ENCODE data around the gene REV1.

Gene REV1

DNA sequence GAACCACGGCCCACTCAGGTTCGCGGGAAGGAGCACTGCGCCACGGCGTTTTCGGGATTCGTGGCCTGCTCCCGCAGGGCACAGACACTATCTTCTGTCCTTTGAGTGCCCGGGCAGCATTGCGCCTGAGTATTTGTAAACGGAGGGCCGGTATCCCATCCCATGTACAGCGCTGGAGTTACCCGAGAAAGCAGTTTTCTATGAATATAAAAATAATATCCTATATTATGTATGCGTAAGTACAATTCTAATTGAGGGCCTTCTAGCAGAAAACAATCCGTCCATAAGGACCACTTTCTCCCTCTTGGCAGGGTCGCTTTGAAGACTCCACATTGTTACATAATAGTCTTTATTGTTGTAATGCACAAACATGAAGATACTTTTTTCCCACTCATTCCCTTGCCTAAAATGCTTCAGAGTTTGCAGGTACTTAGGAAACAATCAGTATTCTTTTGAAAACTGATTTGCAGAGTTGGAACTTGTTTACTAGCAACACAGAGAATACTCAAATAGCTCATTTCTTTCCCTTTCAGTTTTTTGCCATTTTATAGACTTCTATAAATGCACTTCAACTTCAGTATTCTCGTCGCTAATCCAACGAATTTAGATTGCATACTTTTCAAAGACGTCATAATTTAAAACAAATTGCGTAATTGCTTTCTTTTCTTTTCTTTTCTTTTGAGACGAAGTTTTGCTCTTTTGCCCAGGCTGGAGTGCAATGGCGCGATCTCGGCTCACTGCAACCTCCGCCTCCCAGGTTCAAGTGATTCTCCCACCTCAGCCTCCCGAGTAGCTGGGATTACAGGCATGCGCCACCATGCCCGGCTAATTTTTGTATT, 1.0 kb upstream of the REV1 start:
- Histone ChIP-seq H3F3A (ENCODE audit: insufficient read depth) (no peaks in the 10 kb centered on the region), H3K9me3 (ENCODE audit: insufficient read depth, low read length) (no peaks in the 10 kb centered on the region), H2AFZ (ENCODE audit: low read depth, low read length, severe bottlenecking) (peak overlapping the region; percentile 97)

GRCh38 chr2:99489063-99489760, 605 bp downstream of the REV1 start:
- H4K20me1 ChIP-seq (ENCODE audit: low read depth, low read length), result peaks cover 8% of the 10 kb centered on the region; the same call in 1 of the 2 replicates
- peaks cover 40% of the 10 kb centered on the region for H3K79me2 ChIP-seq (ENCODE audit: insufficient read depth, low read length)
- TF ChIP-seq, protein P1, sequence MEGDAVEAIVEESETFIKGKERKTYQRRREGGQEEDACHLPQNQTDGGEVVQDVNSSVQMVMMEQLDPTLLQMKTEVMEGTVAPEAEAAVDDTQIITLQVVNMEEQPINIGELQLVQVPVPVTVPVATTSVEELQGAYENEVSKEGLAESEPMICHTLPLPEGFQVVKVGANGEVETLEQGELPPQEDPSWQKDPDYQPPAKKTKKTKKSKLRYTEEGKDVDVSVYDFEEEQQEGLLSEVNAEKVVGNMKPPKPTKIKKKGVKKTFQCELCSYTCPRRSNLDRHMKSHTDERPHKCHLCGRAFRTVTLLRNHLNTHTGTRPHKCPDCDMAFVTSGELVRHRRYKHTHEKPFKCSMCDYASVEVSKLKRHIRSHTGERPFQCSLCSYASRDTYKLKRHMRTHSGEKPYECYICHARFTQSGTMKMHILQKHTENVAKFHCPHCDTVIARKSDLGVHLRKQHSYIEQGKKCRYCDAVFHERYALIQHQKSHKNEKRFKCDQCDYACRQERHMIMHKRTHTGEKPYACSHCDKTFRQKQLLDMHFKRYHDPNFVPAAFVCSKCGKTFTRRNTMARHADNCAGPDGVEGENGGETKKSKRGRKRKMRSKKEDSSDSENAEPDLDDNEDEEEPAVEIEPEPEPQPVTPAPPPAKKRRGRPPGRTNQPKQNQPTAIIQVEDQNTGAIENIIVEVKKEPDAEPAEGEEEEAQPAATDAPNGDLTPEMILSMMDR (IDR thresholded peaks at IDR 0.05; ENCODE audit: insufficient read depth, low read length, poor library complexity, severe bottlenecking), result no peak
- TF ChIP-seq EZH2phosphoT487 (conservative IDR thresholded peaks at IDR 0.05; ENCODE audit: low read length), result no peak
- H2AFZ ChIP-seq (ENCODE audit: low read depth, low read length, severe bottlenecking), result peak overlapping the region; percentile 47
- H3K4me2 ChIP-seq (ENCODE audit: low read depth, low read length, poor library complexity, severe bottlenecking), result peak overlapping the region; percentile 72
- H3K9me2 ChIP-seq (replicated peaks; ENCODE audit: insufficient read depth, low read length), result no peaks in the 10 kb centered on the region
- peaks cover 9% of the 10 kb centered on the region; the same call in 1 of the 2 replicates for H3F3A ChIP-seq (ENCODE audit: insufficient read depth)
- peak overlapping the region; percentile 64 for H3K27ac ChIP-seq (ENCODE audit: low read depth, low read length)
- H3K27me3 ChIP-seq (ENCODE audit: low read length), result no peaks in the 10 kb centered on the region
- H3K36me3 ChIP-seq (ENCODE audit: low read length), result no peaks in the 10 kb centered on the region
- H3K9ac ChIP-seq (ENCODE audit: low read length), result peak overlapping the region; percentile 82
- peak overlapping the region; percentile 59 for H3K4me3 ChIP-seq (ENCODE audit: insufficient read depth, low read length, poor library complexity, severe bottlenecking)
- no peaks in the 10 kb centered on the region for H3K9me3 ChIP-seq (ENCODE audit: insufficient read depth, low read length)

More for the DNA sequence above, 1.0 kb upstream of the REV1 start:
- TF ChIP-seq, protein P1 (IDR thresholded peaks at IDR 0.05; ENCODE audit: insufficient read depth, low read length, poor library complexity, severe bottlenecking), result no peak
- TF ChIP-seq EZH2phosphoT487 (conservative IDR thresholded peaks at IDR 0.05; ENCODE audit: low read length), result no peak
- peaks cover 23% of the 10 kb centered on the region for H3K79me2 ChIP-seq (ENCODE audit: insufficient read depth, low read length)
- H3K36me3 ChIP-seq (ENCODE audit: low read length), result no peaks in the 10 kb centered on the region
- H3K9me2 ChIP-seq (replicated peaks; ENCODE audit: insufficient read depth, low read length), result no peaks in the 10 kb centered on the region
- peak overlapping the region; percentile 95 for H3K4me3 ChIP-seq (ENCODE audit: insufficient read depth, low read length, poor library complexity, severe bottlenecking)
- H4K20me1 ChIP-seq (ENCODE audit: low read depth, low read length), result peaks cover under 1% of the 10 kb centered on the region; the same call in 1 of the 2 replicates
- peak overlapping the region; percentile 85 for H3K4me2 ChIP-seq (ENCODE audit: low read depth, low read length, poor library complexity, severe bottlenecking)
- H3K27me3 ChIP-seq (ENCODE audit: low read length), result no peaks in the 10 kb centered on the region
- H3K27ac ChIP-seq (ENCODE audit: low read depth, low read length), result peak overlapping the region; percentile 64; the same call in 1 of the 2 replicates
- peak overlapping the region; percentile 82 for H3K9ac ChIP-seq (ENCODE audit: low read length)

- Histone ChIP-seq H3K9ac (ENCODE audit: low read length) (peak overlapping the region; percentile 82), H3F3A (ENCODE audit: insufficient read depth) (peaks cover 9% of the 10 kb centered on the region; the same call in 1 of the 2 replicates), H3K79me2 (ENCODE audit: insufficient read depth, low read length) (peaks cover 46% of the 10 kb centered on the region), H3K4me2 (ENCODE audit: low read depth, low read length, poor library complexity, severe bottlenecking) (peak overlapping the region; percentile 72), H3K4me3 (ENCODE audit: insufficient read depth, low read length, poor library complexity, severe bottlenecking) (peak overlapping the region; percentile 59), H3K27ac (ENCODE audit: low read depth, low read length) (peak overlapping the region; percentile 64), H3K9me2 (replicated peaks; ENCODE audit: insufficient read depth, low read length) (no peaks in the 10 kb centered on the region), H3K27me3 (ENCODE audit: low read length) (no peaks in the 10 kb centered on the region), H4K20me1 (ENCODE audit: low read depth, low read length) (peaks cover 13% of the 10 kb centered on the region; the same call in 1 of the 2 replicates), H3K36me3 (ENCODE audit: low read length) (no peaks in the 10 kb centered on the region), H3K9me3 (ENCODE audit: insufficient read depth, low read length) (no peaks in the 10 kb centered on the region), H2AFZ (ENCODE audit: low read depth, low read length, severe bottlenecking) (no peak overlapping the region)
- no peak for TF ChIP-seq EZH2phosphoT487 (conservative IDR thresholded peaks at IDR 0.05; ENCODE audit: low read length)
- TF ChIP-seq, protein P1 (IDR thresholded peaks at IDR 0.05; ENCODE audit: insufficient read depth, low read length, poor library complexity, severe bottlenecking), result no peak
These were observed 1.2 kb downstream of the REV1 start for GRCh38 chr2:99488539-99489062.

Measured in SU-DHL-6 (cell line).